OCI-LY7 (cell line): ENCODE results near the gene CABLES1.

Experiments
- EZH2phosphoT487 ChIP-seq: fragments of 200-600 bp; sonication (generic); IDR thresholded peaks from 2 replicates; pipeline ENCODE4 v1.6.1; 2018; ENCODE audit warnings: low read depth, borderline replicate concordance, mild to moderate bottlenecking, mixed run types, antibody characterized with exemption, low read length, moderate library complexity, mixed read lengths
- TF ChIP-seq, protein P1 (sequence below): fragments of 200-600 bp; sonication (generic); conservative IDR thresholded peaks from 2 replicates; pipeline ENCODE4 v1.5.1; 2014; ENCODE audit warnings: mild to moderate bottlenecking, antibody characterized with exemption, low read length, moderate library complexity, mixed read lengths

DNA sequence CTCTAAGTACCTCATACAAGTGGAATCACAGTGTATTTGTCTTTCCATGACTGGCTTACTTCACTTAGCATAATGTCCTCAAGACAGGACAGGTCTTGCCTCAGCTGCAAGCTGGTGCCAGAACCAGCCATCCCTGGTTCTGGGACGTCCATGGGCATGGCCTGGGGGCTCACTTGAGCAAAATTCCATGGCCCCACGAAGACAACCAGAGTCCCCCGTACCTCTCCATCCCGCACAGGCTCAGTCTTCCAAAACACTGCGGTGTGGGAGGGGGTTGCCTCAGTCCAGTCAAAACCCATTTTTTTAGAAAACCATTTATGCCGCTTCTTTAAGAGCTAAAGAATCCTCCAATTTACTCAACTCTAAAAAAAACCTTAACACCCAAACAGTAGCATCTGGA is 21.7 kb upstream of the CABLES1 start:
- TF ChIP-seq, protein P1, sequence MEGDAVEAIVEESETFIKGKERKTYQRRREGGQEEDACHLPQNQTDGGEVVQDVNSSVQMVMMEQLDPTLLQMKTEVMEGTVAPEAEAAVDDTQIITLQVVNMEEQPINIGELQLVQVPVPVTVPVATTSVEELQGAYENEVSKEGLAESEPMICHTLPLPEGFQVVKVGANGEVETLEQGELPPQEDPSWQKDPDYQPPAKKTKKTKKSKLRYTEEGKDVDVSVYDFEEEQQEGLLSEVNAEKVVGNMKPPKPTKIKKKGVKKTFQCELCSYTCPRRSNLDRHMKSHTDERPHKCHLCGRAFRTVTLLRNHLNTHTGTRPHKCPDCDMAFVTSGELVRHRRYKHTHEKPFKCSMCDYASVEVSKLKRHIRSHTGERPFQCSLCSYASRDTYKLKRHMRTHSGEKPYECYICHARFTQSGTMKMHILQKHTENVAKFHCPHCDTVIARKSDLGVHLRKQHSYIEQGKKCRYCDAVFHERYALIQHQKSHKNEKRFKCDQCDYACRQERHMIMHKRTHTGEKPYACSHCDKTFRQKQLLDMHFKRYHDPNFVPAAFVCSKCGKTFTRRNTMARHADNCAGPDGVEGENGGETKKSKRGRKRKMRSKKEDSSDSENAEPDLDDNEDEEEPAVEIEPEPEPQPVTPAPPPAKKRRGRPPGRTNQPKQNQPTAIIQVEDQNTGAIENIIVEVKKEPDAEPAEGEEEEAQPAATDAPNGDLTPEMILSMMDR: no peak
- no peak for TF ChIP-seq EZH2phosphoT487
